GM19397 (cell line): Measurements from ENCODE around the gene CST8.
A peak's percentile ranks its signal among the peaks of the same experiment; 100 is the strongest.
"Not testable (repeated sequence)": the region's sequence is repeated elsewhere in the genome, so short reads cannot be mapped to it uniquely, and the experiment has no call there.

Experiments used
- ATAC-seq: cut with Tn5 transposase; IDR thresholded peaks from one replicate; pipeline ENCODE4 v1.9.1; 2021; ENCODE audit warnings: mild to moderate bottlenecking, moderate library complexity; ENCODE audit not compliant: unreplicated experiment

Gene CST8

DNA sequence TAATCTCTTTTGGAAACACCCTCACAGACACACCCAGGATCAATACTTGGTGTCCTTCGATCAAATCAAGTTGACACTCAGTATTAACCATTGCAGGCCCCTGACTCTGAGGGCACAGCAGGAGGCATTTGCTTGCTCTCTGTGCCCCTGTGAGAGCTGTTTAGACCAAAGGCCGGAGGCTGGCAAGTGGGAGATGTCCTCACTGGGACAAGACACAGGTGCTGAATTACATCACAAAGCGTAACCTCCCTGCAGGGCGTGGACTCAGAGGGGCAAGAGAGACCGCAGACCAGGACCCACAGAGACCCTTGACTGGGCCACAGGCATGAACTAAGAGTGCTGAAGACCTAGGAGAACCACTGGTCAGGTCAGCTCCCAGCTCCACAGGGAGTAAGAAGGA is at the start of gene CST8:
Gene CST8, plus strand, starts transcription at position 301 of the 400 bp plus-strand sequence. CDS start 551 bp downstream, outside the sequence.
- ATAC-seq: no peak

DNA sequence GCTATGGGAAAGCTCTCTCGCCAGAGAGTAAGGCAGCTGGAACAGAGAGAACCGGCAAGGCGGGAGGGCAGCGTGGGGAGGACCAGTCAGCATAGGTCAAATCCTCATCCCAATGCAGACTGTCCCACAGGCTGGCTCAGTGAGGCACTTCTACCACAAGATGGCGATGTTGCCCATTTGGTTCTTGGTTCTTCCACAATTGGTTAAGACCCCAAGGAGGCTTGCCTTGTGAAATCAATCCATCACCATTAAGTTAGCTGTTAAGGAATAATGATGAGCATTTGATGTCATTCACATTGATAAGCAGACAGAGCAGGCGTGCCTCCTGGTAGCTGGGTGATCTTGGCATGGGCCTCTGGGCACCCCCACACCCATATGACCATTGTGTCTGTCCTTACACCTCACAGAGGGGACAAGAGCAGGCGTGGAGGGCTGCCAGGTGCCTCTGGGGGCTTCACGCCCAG is 49.0 kb upstream of the CST8 start:
- peak; percentile 80 for ATAC-seq

DNA sequence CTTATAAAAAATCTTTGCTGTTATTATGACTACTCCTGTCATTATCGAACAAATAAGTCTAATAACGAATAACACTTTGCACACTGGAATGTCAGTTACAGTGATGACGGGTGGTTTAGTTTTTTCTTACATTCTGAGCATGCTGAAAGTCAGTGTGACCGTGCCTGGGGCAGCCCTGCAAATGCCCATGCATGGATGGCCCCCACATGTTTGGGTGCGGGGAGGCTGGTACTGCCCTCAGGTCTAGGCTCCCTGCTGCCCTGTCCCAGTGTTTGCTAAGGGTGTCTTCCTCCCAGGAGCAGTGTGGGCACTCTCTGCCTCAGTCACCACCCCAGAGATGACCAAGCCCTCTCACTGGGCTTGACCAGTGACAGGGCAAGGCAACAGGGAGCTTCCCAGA is 48.5 kb upstream of the CST8 start:
- ATAC-seq: no peak

DNA sequence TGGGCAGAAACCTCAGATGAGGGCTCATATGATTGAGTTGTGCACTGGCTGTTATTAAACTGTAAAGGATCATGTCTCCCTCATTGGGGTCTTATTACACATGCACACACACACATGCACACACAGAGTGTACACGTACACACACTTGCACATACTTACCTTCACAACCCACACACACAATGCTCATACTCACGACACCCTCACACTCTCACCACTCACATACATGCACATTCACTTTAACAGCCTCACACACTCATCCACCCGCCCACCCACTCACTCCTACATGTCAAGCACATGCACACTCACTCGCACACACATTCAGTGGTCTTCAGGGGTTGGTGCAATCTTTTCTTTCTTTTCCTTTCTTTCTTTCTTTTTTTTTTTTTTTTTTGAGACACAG is 46.1 kb upstream of the CST8 start:
- ATAC-seq: no peak

DNA sequence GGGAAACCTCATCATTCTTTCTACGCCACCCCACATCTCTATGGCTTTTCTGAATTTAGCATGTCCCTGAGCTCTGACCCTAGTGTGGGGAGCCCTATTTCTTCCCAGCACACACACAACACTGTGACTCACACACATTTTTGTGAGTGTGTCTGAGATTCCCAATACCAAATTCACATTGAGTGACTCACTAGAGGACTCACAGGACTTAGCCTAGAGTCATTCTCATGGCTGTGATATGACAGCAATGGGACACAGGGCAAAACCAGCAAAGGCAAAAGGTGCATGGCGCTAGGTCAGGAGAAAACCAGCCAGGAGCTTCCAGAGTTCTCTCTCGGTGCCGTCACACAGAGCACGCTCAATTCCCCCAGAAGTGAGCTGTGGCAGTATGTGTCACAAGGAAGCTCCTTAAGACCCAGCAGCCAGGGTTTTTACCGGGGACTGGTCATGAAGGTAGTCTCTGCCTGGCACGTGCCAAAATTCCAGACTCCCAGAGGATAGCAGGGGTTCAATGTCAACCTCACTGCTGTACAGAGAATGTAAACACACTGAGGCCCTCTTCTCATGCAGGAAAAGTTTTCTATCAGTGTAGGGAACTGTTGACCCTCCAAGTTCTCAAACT is 45.2 kb upstream of the CST8 start:
- no peak for ATAC-seq

- peak; percentile 44 for ATAC-seq
Measured at GRCh38 chr20:23446505-23446904, 44.4 kb upstream of the CST8 start.

- no peak for ATAC-seq
Measured at GRCh38 chr20:23448167-23448566, 42.8 kb upstream of the CST8 start.

GRCh38 chr20:23449421-23449820 is 41.5 kb upstream of the CST8 start:
- no peak for ATAC-seq

DNA sequence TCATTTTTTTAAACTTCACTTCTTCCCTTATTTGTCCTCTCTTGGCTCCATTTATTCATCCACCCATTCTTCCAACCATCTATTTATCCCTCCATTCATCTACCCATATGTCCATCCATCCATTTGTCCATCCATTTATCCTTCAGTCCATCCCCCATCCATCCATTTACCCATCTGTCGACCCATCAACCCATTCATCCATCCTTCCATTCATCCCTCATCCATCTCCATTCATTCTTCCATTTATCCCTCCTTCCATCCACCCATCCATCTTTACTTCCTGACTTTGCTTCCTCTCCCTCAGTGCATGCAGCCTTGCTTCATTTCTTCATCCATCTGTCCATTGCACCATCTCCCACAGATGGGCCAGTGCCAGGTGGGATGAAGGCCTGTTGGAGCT is 40.0 kb upstream of the CST8 start:
- ATAC-seq: no peak

- no peak for ATAC-seq
Measured at GRCh38 chr20:23451956-23452487, 38.9 kb upstream of the CST8 start.

DNA sequence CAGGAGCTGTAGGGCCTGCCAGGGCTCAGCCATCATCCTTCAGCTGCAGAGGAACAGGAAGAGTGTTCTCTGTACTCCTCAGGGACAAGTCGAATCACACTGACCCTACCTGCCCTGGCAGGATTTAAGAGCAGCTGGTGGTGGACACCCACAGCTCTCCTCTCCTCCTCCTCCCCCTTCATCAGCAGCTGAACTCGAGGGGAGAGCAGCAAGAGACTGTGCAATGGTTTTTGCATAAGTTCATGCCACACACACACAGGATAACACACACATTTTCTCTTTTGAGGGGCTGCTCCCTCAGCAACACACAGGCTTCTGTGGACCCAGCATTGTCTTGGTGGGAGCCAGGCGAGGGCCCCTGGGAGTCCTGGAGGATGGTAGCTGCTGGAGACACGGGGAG is 38.1 kb upstream of the CST8 start, which contains the start of gene CST11:
Gene CST11, minus strand, starts transcription at position 101 of the 400 bp plus-strand sequence. Its CDS starts 65 bp downstream, at position 36.
- ATAC-seq: no peak

DNA sequence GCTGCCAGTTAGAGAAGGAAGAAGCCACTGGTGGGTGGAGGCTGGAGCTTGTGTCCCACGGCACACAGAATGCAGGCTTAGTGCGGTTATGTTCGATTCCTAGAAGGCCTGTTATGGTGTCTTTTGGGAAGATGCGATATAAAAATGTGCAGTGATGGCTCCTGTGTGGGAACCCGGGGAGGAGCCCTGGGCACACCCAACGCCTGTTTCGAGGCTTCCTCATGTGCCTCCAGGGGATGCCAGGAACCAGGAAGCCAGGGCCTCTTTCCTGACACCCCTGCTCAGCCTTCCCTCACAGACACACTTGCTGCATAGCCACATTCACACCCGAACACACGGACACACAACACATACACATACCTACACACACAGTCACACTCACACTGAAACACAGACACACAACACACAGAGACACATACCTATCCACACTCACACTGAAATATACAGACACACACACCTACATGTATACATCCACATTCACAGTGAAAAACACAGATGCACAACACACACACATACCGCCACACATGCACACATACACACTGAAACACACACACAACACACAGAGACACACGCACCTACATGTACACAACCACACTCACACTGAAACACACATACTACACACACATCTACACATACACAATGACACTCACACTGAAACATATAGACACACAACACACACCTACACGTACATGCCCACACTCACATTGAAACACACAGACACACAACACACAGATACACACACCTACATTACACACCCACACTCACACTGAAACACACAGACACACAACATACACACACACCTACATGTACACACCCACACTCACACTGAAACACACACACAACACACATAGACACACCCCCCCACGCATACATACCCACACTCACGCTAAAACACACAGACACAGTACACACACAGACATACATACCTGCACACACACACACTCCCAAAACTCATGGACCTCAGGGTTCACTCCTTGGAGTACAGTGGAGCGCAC is 37.1 kb upstream of the CST8 start:
- ATAC-seq: no peak

DNA sequence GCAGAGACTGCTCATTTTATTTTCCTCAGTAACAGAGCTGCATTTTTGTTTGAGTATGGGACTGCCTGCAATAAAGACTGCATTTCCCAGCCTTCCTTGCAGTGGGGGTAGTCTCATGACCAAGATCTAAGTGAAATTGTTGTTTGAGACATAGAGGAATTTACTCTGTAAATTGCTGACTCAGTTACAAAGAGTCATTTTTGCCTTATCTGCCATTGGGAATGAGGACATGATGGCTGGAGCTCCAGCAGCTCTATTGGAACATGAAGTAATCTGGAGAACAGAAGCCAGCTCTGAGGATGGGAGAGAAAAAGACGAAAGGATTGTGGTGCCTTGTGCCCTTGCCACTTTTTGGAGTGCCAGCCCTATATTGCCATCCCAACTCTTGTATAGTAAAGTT is 36.1 kb upstream of the CST8 start:
- ATAC-seq: no peak

GRCh38 chr20:23455639-23456038 is 35.3 kb upstream of the CST8 start:
- ATAC-seq: no peak

DNA sequence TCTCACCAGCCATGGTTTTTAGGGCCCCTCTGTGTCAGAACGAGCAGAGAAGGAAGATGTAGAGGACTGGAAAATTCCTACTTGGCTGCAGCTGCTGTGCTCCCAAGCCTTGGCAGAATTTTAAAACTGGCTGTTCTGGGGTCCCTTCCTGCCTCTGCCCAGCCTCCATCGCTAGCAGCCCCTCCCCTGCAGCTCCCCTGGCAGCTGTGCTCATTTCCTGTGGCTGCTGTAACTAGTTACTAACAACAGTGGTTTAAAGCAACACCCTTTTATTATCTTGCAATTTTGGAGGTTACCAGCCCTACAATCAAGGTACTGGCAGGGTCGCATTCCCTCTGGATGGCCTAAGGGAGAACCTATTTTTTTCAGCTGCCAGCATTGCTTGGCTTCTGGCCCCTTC is 34.5 kb upstream of the CST8 start:
- no peak for ATAC-seq

DNA sequence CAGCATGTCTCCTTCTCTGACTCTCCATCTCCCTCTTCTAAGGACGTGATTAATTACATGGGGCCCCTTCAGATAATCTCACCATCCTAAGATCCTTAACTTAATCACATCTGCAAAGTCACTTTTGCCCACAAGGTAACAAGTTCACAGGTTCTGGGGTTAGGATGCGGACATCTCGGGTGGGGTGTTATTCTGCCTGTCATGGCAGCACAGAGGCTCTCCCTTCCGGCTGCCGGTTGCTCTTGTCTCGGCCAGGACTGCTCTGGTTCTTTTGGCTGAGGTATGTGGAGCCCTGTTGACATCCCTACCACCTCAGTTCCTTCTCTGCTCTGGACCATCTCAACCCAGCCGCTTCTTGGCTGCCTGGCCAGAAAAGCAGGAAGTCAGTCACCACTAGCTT is 34.0 kb upstream of the CST8 start:
- ATAC-seq: no peak

DNA sequence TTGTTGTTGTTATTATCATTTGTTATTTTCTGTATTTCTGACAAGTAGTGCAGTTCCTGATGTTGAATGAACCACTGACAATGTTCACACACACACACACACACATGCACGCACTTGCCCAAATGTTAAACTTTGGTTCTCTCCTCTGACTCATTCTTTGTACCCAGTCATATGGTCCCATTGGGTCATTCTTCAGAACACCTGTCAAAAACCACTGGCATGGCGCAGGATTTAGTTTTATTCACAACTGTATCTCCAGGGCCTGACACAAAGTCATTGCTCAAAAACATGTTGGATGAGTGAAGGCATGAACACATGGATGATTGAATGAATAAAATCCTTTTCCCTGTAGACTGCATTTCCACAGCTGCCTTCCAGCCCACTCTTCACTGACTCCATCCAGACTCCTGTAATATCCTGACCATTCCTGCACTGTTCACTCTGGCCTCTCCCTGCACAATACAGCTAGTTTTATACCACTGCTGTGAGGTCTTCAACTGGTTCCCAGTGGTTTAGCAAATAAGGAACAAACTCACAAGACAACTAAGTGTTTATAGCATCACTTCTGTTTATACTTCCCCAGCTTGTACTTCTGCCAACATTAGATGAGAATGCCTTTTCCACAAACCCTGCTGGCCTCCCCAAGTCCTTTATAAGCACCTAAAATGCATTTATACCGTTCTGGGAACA is 31.3 kb upstream of the CST8 start:
- no peak for ATAC-seq

- ATAC-seq: no peak
Measured at GRCh38 chr20:23461180-23461579, 29.7 kb upstream of the CST8 start.

DNA sequence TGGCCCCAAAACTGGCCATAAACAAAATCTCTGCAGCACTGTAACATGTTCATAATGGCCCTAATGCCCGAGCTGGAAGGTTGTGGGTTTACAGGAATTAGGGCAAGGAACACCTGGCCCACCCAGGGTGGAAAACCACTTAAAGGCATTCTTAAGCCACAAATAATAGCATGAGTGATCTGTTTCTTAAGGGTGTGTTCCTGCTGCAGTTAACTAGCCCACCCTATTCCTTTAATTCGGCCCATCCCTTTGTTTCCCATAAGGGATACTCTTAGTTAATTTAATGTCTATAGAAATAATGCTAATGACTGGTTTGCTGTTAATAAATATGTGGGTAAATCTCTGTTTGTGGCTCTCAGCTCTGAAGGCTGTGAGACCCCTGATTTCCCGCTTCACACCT is 24.0 kb upstream of the CST8 start:
- ATAC-seq: not testable (repeated sequence)

GRCh38 chr20:23472306-23472705 is 18.6 kb upstream of the CST8 start:
- ATAC-seq: not testable (repeated sequence)

- ATAC-seq: not testable (repeated sequence)
Measured at GRCh38 chr20:23473293-23473692, 17.6 kb upstream of the CST8 start.
